H9 (cell line): ENCODE measurements around the gene RPAP2. TPM values are rescaled to one million over a fixed set of nuclear protein-coding genes. Genes with fewer than 3 reads are reported as not detected.

ENCODE experiments used
- DNase-seq: peaks from one replicate; pipeline ENCODE4 v3.0.0-alpha.2; 2017
- H2AFZ ChIP-seq: one replicate; pipeline ENCODE4 v1.6.1; 2013; ENCODE audit warnings: mild to moderate bottlenecking, low read length, control low read depth, moderate library complexity
- H2AK5ac ChIP-seq: 2 replicates; pipeline ENCODE4 v1.6.1; 2013; ENCODE audit warnings: low read length, control low read depth, mixed read lengths; ENCODE audit not compliant: insufficient read length
- H2BK120ac ChIP-seq: one replicate; pipeline ENCODE4 v1.6.1; 2013; ENCODE audit warnings: low read depth, mild to moderate bottlenecking, low read length, control low read depth, inconsistent platforms; ENCODE audit not compliant: poor library complexity, severe bottlenecking
- H2BK12ac ChIP-seq: 2 replicates; pipeline ENCODE4 v1.6.1; 2013; ENCODE audit warnings: low read length, control low read depth, mixed read lengths, low read depth; ENCODE audit not compliant: insufficient read length
- H2BK15ac ChIP-seq: 2 replicates; pipeline ENCODE4 v1.6.1; 2013; ENCODE audit warnings: low read depth, low read length, control low read depth
- H2BK20ac ChIP-seq: one replicate; pipeline ENCODE4 v1.6.1; 2013; ENCODE audit warnings: low read depth, mild to moderate bottlenecking, low read length, control low read depth, inconsistent platforms; ENCODE audit not compliant: poor library complexity, severe bottlenecking
- H2BK5ac ChIP-seq: 2 replicates; pipeline ENCODE4 v1.6.1; 2013; ENCODE audit warnings: low read length, control low read depth, mixed read lengths; ENCODE audit not compliant: insufficient read length
- H3K14ac ChIP-seq: 2 replicates; pipeline ENCODE4 v1.6.1; 2013; ENCODE audit warnings: low read length, control low read depth; ENCODE audit not compliant: insufficient read depth
- H3K18ac ChIP-seq: 2 replicates; pipeline ENCODE4 v1.6.1; 2013; ENCODE audit warnings: low read depth, mild to moderate bottlenecking, mixed read lengths, low read length, control low read depth; ENCODE audit not compliant: insufficient read length
- H3K23ac ChIP-seq: 2 replicates; pipeline ENCODE4 v1.6.1; 2013; ENCODE audit warnings: low read length, control low read depth, mixed read lengths, low read depth; ENCODE audit not compliant: insufficient read length
- H3K23me2 ChIP-seq: 2 replicates; pipeline ENCODE4 v1.6.1; 2013; ENCODE audit warnings: low read depth, mild to moderate bottlenecking, mixed read lengths, low read length, control low read depth; ENCODE audit not compliant: insufficient read length, poor library complexity, severe bottlenecking
- H3K27ac ChIP-seq: 2 replicates; pipeline ENCODE4 v1.5.1; 2013; ENCODE audit warnings: low read length, control low read depth, mixed read lengths, low read depth; ENCODE audit not compliant: insufficient read length
- H3K27me3 ChIP-seq: 2 replicates; pipeline ENCODE4 v1.6.1; 2013; ENCODE audit warnings: low read length, control low read depth, inconsistent platforms; ENCODE audit not compliant: insufficient read depth
- H3K4ac ChIP-seq: 2 replicates; pipeline ENCODE4 v1.6.1; 2013; ENCODE audit warnings: low read depth, mild to moderate bottlenecking, control low read depth, inconsistent platforms, low read length, moderate library complexity
- H3K4me1 ChIP-seq: 2 replicates; pipeline ENCODE4 v1.6.1; 2013; ENCODE audit warnings: low read length, control low read depth, inconsistent platforms; ENCODE audit not compliant: insufficient read depth
- H3K4me2 ChIP-seq: 2 replicates; pipeline ENCODE4 v1.6.1; 2013; ENCODE audit warnings: low read length, control low read depth, mixed read lengths; ENCODE audit not compliant: insufficient read length, insufficient read depth
- H3K56ac ChIP-seq: 2 replicates; pipeline ENCODE4 v1.6.1; 2013; ENCODE audit warnings: low read depth, mild to moderate bottlenecking, mixed read lengths, low read length, control low read depth; ENCODE audit not compliant: insufficient read length
- H3K79me1 ChIP-seq: 2 replicates; pipeline ENCODE4 v1.6.1; 2013; ENCODE audit warnings: low read depth, mild to moderate bottlenecking, moderate library complexity, low read length, control low read depth, inconsistent platforms; ENCODE audit not compliant: insufficient read depth, poor library complexity, severe bottlenecking
- H3K79me2 ChIP-seq: 2 replicates; pipeline ENCODE4 v1.6.1; 2013; ENCODE audit warnings: low read length, control low read depth, inconsistent platforms; ENCODE audit not compliant: insufficient read depth
- H3K9ac ChIP-seq: 2 replicates; pipeline ENCODE4 v1.6.1; 2013; ENCODE audit warnings: low read length, control low read depth, mixed read lengths; ENCODE audit not compliant: insufficient read length; ENCODE audit errors: extremely low read depth
- H3K9me3 ChIP-seq: one replicate; pipeline ENCODE4 v1.6.1; 2013; ENCODE audit warnings: low read depth, low read length, inconsistent platforms; ENCODE audit not compliant: control insufficient read depth
- H3T11ph ChIP-seq: one replicate; pipeline ENCODE4 v1.6.1; 2013; ENCODE audit warnings: mild to moderate bottlenecking, low read length, control low read depth, inconsistent platforms
- H4K20me1 ChIP-seq: one replicate; pipeline ENCODE4 v1.6.1; 2013; ENCODE audit not compliant: control insufficient read depth, insufficient read length, insufficient read depth
- H4K5ac ChIP-seq: 2 replicates; pipeline ENCODE4 v1.6.1; 2013; ENCODE audit warnings: low read depth, mild to moderate bottlenecking, mixed read lengths, low read length, control low read depth; ENCODE audit not compliant: insufficient read length
- H4K8ac ChIP-seq: replicated peaks from 2 replicates; pipeline ENCODE4 v1.6.1; 2013; ENCODE audit warnings: low read length, control low read depth, mixed read lengths, low read depth; ENCODE audit not compliant: insufficient read length
- H4K91ac ChIP-seq: 2 replicates; pipeline ENCODE4 v1.6.1; 2013; ENCODE audit warnings: low read depth, mild to moderate bottlenecking, moderate library complexity, mixed read lengths, low read length, control low read depth; ENCODE audit not compliant: insufficient read length
- H3K27ac Mint-ChIP-seq, 3 experiments: 2 replicates in 2 of 3; 3 replicates in 1 of 3; pipeline ENCODE4 v1.8.0; 2020 to 2021; ENCODE audit warnings: mixed read lengths in 3 of 3, mild to moderate bottlenecking in 1 of 3, moderate library complexity in 1 of 3
- H3K27me3 Mint-ChIP-seq: 2 replicates; pipeline ENCODE4 v1.8.0; 2021; ENCODE audit warnings: low read depth, mild to moderate bottlenecking, moderate library complexity, mixed read lengths
- H3K36me3 Mint-ChIP-seq, 3 experiments: 2 replicates in 2 of 3; 3 replicates in 1 of 3; pipeline ENCODE4 v1.8.0; 2020 to 2021; ENCODE audit warnings: low read depth in 3 of 3, mixed read lengths in 3 of 3; ENCODE audit not compliant: insufficient read depth in 1 of 3
- H3K4me1 Mint-ChIP-seq, 2 experiments: 2 replicates each; pipeline ENCODE4 v1.8.0; 2020; ENCODE audit warnings: mixed read lengths in 2 of 2
- H3K4me3 Mint-ChIP-seq, 2 experiments: 2 replicates in 1 of 2; 3 replicates in 1 of 2; pipeline ENCODE4 v1.8.0; 2020 to 2021; ENCODE audit warnings: mild to moderate bottlenecking in 2 of 2, mixed read lengths in 2 of 2, moderate library complexity in 1 of 2
- H3K9me3 Mint-ChIP-seq, 2 experiments: 2 replicates in 1 of 2; 3 replicates in 1 of 2; pipeline ENCODE4 v1.8.0; 2020; ENCODE audit warnings: mild to moderate bottlenecking in 2 of 2, mixed read lengths in 2 of 2, moderate library complexity in 1 of 2
- CTCF ChIP-seq: fragments of 200-600 bp; sonication (generic); conservative IDR thresholded peaks from 3 replicates; pipeline ENCODE4 v1.8.0; 2021; ENCODE audit warnings: antibody characterized with exemption, mild to moderate bottlenecking
- WGBS: extraction: QIAGEN DNeasy Blood & Tissue Kit; methylation state at CpG from one replicate; pipeline ENCODE4 v1.1.7; 2013; ENCODE audit warnings: missing lambda C conversion rate, low lambda C conversion rate, mixed read lengths; ENCODE audit not compliant: insufficient read length; ENCODE audit errors: extremely low coverage; 5-methylcytosine and 5-hydroxymethylcytosine counted together
- total RNA-seq: library from RNA; stranded (reverse); gene quantifications from 2 replicates; pipeline ENCODE4 v1.2.1, GENCODE V29; 2021

Gene RPAP2
- total RNA-seq, 1 experiment from 2014 or later, result 27.4 TPM

DNA sequence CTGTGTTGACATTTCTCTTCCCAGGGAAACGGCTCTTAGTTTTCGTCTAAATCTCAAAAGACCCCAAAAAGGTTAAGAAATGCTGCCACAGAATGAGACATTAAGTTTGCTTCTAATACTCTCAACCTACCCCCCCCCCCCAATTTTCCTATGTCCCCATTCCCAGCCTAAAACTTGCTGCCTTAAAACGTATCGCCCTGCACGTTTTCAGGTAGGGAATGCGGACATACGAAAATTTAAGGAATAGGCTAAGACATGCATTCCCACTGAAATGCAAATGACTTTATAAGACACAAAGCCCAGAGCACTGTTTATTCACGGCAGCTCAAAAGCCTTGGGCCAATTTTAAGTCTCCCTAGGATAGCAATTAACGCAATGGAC lies 142.4 kb downstream of the RPAP2 start:
- H2BK20ac ChIP-seq, result no peak overlapping the region
- no peaks in the 10 kb centered on the region for H4K20me1 ChIP-seq
- WGBS, result no CpG with 5 or more reads among the region's 9 CpGs
- H3K27me3 Mint-ChIP-seq, result no peaks in the 10 kb centered on the region; the same call in 1 of the 2 replicates
- H3K27ac Mint-ChIP-seq, result peak overlapping the region in 2 of 3 experiments; percentile 57 to 91; a peak in 2 of 7 replicates
- DNase-seq, result no peak
- peak overlapping the region; percentile 59; the same call in 1 of the 2 replicates for H3K14ac ChIP-seq
- no peak overlapping the region for H2BK15ac ChIP-seq
- H3K79me1 ChIP-seq, result no peaks in the 10 kb centered on the region
- no peak overlapping the region for H2BK120ac ChIP-seq
- H2AK5ac ChIP-seq, result no peak overlapping the region
- no peak for TF ChIP-seq CTCF
- H3K36me3 Mint-ChIP-seq, result peaks cover 2 to 9% (median 2%) of the 10 kb centered on the region in 3 experiments; a peak in 4 of 7 replicates
- H3K4me3 Mint-ChIP-seq, result peak overlapping the region in 1 of 2 experiments; percentile 57; a peak in 1 of 5 replicates
- H3K23ac ChIP-seq, result no peak overlapping the region
- no peak overlapping the region for H4K91ac ChIP-seq
- no peaks in the 10 kb centered on the region for H3K9me3 ChIP-seq
- no peak overlapping the region for H3K4ac ChIP-seq
- no peak overlapping the region for H3K9ac ChIP-seq
- H4K5ac ChIP-seq, result peak overlapping the region; percentile 85
- no peak overlapping the region for H4K8ac ChIP-seq
- peak overlapping the region; percentile 11 for H3K27ac ChIP-seq
- no peak overlapping the region for H2BK12ac ChIP-seq
- no peak overlapping the region for H3K18ac ChIP-seq
- H3K79me2 ChIP-seq, result no peaks in the 10 kb centered on the region
- H3T11ph ChIP-seq, result no peak overlapping the region
- H3K4me1 ChIP-seq, result no peaks in the 10 kb centered on the region
- peaks cover 10 to 11% of the 10 kb centered on the region in 2 experiments for H3K9me3 Mint-ChIP-seq
- peak overlapping the region; percentile 18 for H3K4me2 ChIP-seq
- no peak overlapping the region for H2BK5ac ChIP-seq
- H3K4me1 Mint-ChIP-seq, result peaks cover 8 to 11% of the 10 kb centered on the region in 2 experiments
- H3K27me3 ChIP-seq, result no peaks in the 10 kb centered on the region
- H3K23me2 ChIP-seq, result no peaks in the 10 kb centered on the region
- H2AFZ ChIP-seq, result no peak overlapping the region
- no peak overlapping the region for H3K56ac ChIP-seq
